Suprapubic skin (tissue), 3 donors: Measurements from ENCODE around the gene MAN1C1.

ENCODE experiments used
- CTCF ChIP-seq, 2 donors: fragments of 200-600 bp in 1 of 2; fragments of 450-650 bp in 1 of 2; sonication (generic) in 1 of 2; IDR thresholded peaks; one replicate each; pipeline ENCODE4 v1.5.1; 2016 to 2019; ENCODE audit warnings: antibody characterized with exemption in 2 of 2, mild to moderate bottlenecking in 1 of 2, moderate library complexity in 1 of 2
- POLR2A ChIP-seq, 2 donors: fragments of 450-650 bp; IDR thresholded peaks; one replicate each; pipeline ENCODE4 v1.6.1; 2017; ENCODE audit warnings: antibody characterized with exemption in 2 of 2, mild to moderate bottlenecking in 2 of 2, moderate library complexity in 2 of 2

- TF ChIP-seq CTCF (IDR thresholded peaks at IDR 0.05) (no peak), POLR2A (IDR thresholded peaks at IDR 0.05) (no peak)
Measured at GRCh38 chr1:25748531-25749205, 132.1 kb downstream of the MAN1C1 start.
